ENCODE results near the gene TMEM121B. TPM values are rescaled to one million over a fixed set of nuclear protein-coding genes. Genes with fewer than 3 reads are reported as not detected.

The TMEM121B gene
- total RNA-seq, 4 donors from 2014 or later: under 0.01 to 1.2 (median 0.75) TPM

DNA sequence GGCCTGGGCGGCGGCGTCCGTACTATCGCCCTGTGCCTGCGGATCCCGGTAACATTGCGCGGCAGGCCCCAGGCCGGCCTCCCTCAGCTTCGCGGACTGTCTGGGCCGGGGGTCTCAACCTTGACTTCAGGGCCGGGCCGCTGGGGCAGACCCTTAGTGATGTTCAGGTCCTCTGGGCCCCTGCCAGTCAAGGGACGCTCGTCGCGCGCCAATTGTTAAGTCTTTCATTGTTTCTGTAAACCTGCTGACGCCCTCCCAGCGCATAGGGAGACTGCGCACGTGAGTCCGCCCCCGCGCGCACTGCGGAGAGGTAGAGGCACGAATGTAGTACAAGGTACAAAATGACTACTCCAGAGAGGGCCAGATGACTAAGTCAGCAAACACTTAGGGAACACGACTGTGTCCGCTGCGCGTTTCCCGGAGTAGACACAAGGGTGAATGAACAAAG lies 38.4 kb upstream of the TMEM121B start:
- peak in 1 of 2 donors; percentile 13 for DNase-seq (ENCODE audit: low spot score in 2 of 2)
- WGBS, 2 donors: 8% methylated on average over 15 to 35 of the region's 35 CpGs
- Histone ChIP-seq H3K27ac (peak overlapping the region; percentile 58 to 93 (median 83)), H3K9me3 (no peaks in the 10 kb centered on the region), H3K4me3 (peak overlapping the region; percentile 76 to 91 (median 82)), H3K27me3 (no peaks in the 10 kb centered on the region), H3K36me3 (no peaks in the 10 kb centered on the region), H3K4me1 (peaks cover 2 to 39% (median 16%) of the 10 kb centered on the region in 4 donors)
- TF ChIP-seq EP300 (IDR thresholded peaks at IDR 0.05): no peak
- no peak for TF ChIP-seq POLR2A (IDR thresholded peaks at IDR 0.05)
- TF ChIP-seq, protein P1, sequence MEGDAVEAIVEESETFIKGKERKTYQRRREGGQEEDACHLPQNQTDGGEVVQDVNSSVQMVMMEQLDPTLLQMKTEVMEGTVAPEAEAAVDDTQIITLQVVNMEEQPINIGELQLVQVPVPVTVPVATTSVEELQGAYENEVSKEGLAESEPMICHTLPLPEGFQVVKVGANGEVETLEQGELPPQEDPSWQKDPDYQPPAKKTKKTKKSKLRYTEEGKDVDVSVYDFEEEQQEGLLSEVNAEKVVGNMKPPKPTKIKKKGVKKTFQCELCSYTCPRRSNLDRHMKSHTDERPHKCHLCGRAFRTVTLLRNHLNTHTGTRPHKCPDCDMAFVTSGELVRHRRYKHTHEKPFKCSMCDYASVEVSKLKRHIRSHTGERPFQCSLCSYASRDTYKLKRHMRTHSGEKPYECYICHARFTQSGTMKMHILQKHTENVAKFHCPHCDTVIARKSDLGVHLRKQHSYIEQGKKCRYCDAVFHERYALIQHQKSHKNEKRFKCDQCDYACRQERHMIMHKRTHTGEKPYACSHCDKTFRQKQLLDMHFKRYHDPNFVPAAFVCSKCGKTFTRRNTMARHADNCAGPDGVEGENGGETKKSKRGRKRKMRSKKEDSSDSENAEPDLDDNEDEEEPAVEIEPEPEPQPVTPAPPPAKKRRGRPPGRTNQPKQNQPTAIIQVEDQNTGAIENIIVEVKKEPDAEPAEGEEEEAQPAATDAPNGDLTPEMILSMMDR (IDR thresholded peaks at IDR 0.05): no peak

DNA sequence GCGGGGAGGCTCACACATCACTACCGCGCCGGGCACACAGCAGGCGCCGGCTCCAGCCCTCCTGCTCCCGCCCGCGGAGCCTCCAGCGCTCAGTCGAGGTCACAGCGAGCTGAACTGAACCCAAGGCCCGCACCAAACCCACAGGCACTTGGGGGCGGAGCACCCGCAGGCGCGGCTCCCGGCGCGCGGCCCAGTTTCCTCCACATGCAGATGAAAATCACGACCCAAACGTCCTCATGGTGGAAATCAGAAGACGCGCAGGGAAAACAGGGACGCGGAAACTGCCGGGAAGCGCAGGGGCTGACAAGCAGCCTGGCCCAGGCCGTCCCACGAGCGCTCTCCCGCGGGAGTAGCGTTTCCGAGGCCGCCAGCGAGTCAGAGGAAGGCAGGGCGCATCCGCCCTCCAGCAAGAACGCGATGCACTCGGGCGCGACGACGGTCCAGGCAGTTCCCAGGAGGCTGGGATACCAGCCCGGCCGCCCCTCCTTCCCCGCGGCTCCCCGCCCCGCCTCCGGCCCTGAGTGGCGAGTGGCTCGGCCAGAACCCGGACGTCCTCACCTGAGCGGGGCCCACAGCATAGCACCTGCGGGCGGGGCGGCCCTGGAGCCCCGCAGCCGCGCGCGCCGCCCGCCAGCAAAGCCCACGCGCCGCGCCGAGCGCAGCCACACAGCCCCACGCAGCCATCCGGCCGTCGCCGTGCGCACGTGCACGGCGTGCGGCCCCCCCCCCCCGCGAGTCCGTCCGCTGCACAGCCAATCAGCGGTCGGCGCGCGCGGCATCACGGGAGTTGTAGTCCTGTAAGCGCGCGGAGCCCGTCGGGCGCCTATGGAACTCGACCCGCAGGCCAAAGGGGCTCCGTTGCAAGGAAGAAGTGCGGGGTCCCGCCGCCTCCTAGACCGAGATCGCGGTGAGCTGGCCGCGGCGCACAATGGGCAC lies 37.7 kb upstream of the TMEM121B start, which contains the start of gene HDHD5:
HDHD5 (minus strand) TSS at position 710 of the 936 bp plus-strand sequence; CDS start at position 684, 26 bp downstream.
- DNase-seq (ENCODE audit: low spot score in 2 of 2): peak; percentile 86 to 88
- Histone ChIP-seq H3K4me3 (peak within 1 kb of the TSS; percentile 76 to 91 (median 82)), H3K9me3 (no peaks in the 10 kb centered on the region), H3K4me1 (peaks cover 2 to 39% (median 16%) of the 10 kb centered on the region in 4 donors), H3K27me3 (no peaks in the 10 kb centered on the region), H3K27ac (peak within 1 kb of the TSS; percentile 80 to 93 (median 84)), H3K36me3 (no peaks in the 10 kb centered on the region)
- 1 to 2% methylated on average over 32 to 69 of the region's 114 CpGs for WGBS, 2 donors
- TF ChIP-seq POLR2A (IDR thresholded peaks at IDR 0.05) (peak; percentile 15 to 28), EP300 (IDR thresholded peaks at IDR 0.05) (peak; percentile 28 to 50)
- TF ChIP-seq, protein P1 (IDR thresholded peaks at IDR 0.05): peak in 1 of 5 experiments; percentile 22

DNA sequence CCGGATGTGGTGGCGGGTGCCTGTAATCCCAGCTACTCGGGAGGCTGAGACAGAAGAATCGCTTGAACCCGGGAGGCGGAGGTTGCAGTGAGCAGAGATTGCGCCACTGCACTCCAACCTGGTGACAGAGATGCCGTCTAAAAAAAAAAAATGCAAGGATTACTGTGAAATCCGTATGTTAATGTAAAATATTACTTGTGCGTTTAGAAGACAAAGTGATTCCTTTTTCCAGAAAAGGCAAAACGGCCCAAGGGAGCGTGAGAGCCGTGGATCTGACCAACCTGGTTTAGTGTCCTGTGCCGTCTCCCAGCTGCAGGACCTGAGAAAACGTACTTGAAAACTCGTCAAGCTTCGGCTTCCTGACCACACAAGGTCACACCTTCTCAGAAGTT lies 37.0 kb upstream of the TMEM121B start:
- Histone ChIP-seq H3K9me3 (no peaks in the 10 kb centered on the region), H3K27me3 (no peaks in the 10 kb centered on the region), H3K27ac (peak overlapping the region; percentile 80 to 93 (median 84)), H3K4me1 (peaks cover 2 to 42% (median 16%) of the 10 kb centered on the region in 4 donors), H3K4me3 (peak overlapping the region; percentile 76 to 88 (median 80)), H3K36me3 (no peaks in the 10 kb centered on the region)
- DNase-seq (ENCODE audit: low spot score in 2 of 2): no peak
- 44% methylated on average over 17 of the region's 17 CpGs for WGBS, 2 donors
- TF ChIP-seq EP300 (IDR thresholded peaks at IDR 0.05) (no peak), POLR2A (IDR thresholded peaks at IDR 0.05) (no peak)
- TF ChIP-seq, protein P1 (IDR thresholded peaks at IDR 0.05): no peak

DNA sequence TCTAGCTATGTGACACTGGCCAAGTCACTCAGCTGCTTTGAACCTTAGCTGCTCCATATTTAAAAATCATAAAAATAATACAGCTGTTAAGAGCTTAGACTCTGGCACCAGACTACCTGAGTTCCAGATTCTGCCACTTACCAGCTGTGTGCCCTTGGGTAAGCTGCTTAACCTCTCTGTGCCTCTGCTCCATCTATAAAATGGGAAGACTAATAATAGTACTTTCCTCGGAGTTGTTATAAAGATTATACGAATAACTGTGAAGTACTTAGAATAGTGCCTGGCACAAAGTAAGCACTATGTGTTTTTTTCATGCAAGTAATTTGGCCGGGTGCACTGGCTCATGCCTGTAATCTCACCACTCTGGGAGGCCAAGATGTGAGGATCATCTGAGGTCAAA lies 36.6 kb upstream of the TMEM121B start:
- Histone ChIP-seq H3K36me3 (no peaks in the 10 kb centered on the region), H3K4me1 (peaks cover 2 to 47% (median 16%) of the 10 kb centered on the region in 4 donors), H3K9me3 (no peaks in the 10 kb centered on the region), H3K4me3 (peak overlapping the region in 3 of 4 donors; percentile 76 to 88 (median 83)), H3K27ac (peak overlapping the region in 1 of 4 donors; percentile 80), H3K27me3 (no peaks in the 10 kb centered on the region)
- no peak for DNase-seq (ENCODE audit: low spot score in 2 of 2)
- WGBS, 2 donors: 79 to 80% methylated on average over 3 of the region's 3 CpGs
- no peak for TF ChIP-seq EP300 (IDR thresholded peaks at IDR 0.05)
- TF ChIP-seq, protein P1 (IDR thresholded peaks at IDR 0.05): no peak
- TF ChIP-seq POLR2A (IDR thresholded peaks at IDR 0.05): no peak

DNA sequence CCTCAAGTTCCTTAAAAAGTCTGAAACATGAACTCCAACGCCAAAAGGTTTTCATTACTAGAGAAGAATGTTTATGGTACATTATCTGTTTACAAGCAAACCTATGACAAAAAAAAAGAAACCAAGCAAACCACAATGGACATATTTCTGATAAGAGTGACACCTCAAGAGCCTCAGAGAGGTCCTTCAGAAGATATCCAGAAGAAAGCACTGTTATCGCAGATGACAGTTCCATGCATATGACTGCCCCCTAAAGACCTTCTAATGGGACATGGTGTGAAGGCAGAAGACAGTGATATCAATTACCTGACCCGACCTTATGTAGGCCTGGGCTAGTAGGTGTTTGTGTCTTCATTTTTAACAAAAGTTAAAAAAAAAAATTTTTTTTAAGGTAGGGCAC lies 34.8 kb upstream of the TMEM121B start:
- TF ChIP-seq EP300 (IDR thresholded peaks at IDR 0.05) (no peak), POLR2A (IDR thresholded peaks at IDR 0.05) (no peak)
- TF ChIP-seq, protein P1 (IDR thresholded peaks at IDR 0.05): no peak
- 82 to 83% methylated on average over 3 of the region's 3 CpGs for WGBS, 2 donors
- Histone ChIP-seq H3K27ac (no peak overlapping the region), H3K36me3 (no peaks in the 10 kb centered on the region), H3K4me3 (no peak overlapping the region), H3K9me3 (no peaks in the 10 kb centered on the region), H3K4me1 (peaks cover 2 to 51% (median 16%) of the 10 kb centered on the region in 4 donors), H3K27me3 (no peaks in the 10 kb centered on the region)
- no peak for DNase-seq (ENCODE audit: low spot score in 2 of 2)

Measured in tibial nerve (tissue), 4 donors.